GM21390 (cell line): ENCODE results near the gene OSGIN1.

Experiments
- ATAC-seq: cut with Tn5 transposase; IDR thresholded peaks from one replicate; pipeline ENCODE4 v1.9.1; 2021; ENCODE audit not compliant: unreplicated experiment

OSGIN1 gene

DNA sequence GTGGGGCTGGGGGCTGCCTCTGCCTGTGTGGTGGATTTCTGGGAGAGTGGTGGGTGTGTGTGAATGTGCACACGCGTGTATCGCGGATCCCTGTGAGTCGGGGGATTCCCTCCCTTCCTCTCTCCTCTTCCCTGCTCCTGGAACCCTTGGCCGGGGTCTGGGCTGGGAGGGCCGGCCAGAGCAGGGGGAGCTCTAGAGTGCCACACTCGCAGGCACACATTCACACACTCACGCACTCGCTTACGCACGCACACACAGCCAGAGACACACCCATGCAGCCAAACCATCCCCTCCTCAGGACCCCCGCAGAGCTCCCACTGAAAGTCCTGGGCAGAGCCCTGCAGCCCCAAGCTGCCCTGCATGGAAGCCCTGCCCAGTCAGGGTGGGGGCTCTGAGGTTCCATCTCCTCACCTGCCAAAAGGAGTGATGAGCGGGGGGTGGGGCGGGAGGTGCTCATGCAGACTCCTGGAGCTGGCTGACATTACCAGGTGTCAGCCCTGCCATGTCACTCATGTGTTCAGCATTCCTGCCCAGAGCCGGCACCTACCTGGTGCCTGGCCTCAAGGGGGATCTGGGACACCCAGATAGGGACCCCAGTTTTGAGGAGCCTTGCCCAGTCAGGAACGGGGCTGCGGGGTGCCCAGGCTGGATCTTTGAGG, 16.9 kb downstream of the OSGIN1 start:
- ATAC-seq, result no peak

DNA sequence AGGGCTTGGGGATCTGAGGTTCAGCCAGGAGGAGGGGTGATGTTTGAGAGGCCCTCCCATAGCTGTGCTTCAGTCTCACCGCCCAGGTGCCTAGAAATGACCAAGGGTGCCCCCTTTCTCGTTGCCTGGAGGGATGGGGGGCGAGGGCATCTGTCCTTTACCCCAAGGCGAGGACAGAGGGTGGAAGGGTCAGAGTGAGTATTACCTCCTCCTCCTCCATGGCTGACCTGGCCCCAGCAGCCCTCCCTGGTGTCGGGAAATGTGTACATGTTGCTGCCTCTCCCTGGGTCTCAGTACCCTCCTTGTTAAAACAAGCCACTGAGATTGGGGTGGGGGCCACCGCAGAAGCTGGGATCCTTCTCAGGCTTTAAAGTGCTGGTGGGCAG, 17.4 kb downstream of the OSGIN1 start:
- ATAC-seq, result no peak

DNA sequence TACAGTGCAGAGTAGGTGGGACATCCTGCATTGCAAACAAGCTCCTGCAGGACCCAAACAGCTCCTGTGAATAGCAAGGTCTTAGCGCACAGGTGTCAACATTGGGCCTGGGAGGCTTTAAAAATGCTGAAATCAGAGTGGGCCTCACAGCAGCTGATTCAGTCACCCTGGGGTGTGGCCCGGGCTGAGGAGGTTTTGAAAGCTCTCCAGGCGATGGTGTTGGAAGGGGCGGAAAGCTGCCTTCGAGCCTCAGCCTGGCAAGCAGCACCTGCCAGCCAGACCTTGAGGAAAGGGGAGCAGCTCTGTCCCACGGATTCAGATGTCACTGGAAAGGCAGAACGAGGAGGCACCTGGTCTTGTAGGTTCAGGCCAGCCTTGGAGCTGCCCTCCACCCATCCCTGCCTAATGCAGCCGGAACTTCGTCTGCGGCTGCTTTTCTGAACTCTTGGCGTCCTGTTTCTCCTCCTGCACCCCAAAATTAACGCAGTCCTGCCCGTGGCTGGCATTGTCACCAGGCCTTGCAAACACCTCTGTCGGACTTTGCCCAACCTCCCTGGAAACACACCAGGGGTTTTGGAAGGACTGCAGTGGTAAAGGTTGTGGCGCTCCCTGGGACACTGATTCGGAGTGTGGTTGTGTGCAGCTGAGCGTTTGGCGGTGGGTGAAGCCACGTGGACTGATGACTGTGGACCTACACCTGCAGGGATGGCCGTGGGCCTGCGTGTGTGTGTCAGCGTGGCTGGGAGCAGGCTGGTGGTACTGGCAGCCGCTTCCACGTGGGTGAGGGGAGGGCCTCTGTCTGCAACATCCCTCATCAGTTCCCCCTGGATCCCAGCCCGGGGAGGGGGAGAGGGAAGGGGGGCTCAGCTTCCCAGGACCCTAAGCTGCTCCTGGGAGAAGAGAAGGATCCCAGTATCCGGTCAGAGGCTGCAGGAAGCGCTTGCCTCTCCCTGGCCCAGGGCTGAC, 18.4 kb downstream of the OSGIN1 start:
- ATAC-seq, result no peak

DNA sequence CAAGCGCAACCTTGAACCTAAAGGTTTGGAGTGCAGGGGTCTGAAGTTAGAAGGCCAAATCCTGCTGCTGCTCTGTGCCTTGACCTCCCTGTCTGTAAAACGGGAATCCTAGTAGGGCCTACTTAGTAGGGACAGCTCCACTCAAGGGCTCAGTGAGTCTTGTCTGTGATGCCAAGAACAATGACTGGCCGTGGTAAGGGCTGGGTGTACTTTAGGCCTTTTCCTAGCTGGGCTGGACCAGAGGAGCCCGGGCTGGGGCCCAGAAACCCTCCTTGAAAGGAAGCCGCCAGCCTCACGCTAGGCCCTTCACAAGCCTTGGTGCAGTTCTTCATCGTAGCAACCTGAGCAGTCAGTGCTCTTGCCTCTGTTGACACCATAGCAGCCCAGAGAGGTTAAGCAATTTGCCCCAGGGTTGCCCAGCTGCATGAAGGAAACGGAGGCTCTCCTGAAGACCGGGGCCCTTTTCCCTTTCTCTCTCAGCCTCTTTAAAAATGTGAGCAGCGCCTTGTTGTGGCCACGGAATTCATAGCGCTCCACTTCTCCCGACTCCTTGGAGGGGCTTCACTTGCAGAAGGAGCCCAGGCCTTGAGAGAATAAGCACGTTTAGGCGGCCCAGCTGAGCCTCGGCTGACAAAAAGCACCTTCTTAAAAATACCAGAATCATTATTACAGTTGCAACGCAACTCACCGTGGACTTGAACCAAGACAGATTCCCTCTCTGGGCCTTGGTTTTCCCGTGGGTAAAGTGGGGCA, 19.4 kb downstream of the OSGIN1 start:
- no peak for ATAC-seq

DNA sequence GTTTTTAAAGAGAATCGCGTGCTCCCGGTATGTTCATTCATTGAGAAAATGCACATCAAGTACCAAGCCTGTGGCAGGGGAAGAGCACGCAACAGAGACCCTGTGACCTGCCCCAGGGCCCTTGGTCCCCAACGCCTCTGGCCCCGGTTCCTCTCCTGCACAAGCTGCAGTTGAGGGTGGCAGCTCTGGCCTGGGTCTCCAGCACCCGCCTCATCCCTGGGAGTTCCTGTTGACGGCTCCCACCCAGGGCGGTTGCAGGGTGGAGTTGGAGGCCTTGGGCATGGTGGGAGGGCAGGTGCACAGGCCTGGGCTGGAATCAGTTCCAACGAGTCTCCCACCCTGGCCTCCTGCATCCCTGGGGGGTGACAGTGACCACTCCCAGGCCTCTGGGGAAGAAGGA, 20.0 kb downstream of the OSGIN1 start:
- no peak for ATAC-seq

DNA sequence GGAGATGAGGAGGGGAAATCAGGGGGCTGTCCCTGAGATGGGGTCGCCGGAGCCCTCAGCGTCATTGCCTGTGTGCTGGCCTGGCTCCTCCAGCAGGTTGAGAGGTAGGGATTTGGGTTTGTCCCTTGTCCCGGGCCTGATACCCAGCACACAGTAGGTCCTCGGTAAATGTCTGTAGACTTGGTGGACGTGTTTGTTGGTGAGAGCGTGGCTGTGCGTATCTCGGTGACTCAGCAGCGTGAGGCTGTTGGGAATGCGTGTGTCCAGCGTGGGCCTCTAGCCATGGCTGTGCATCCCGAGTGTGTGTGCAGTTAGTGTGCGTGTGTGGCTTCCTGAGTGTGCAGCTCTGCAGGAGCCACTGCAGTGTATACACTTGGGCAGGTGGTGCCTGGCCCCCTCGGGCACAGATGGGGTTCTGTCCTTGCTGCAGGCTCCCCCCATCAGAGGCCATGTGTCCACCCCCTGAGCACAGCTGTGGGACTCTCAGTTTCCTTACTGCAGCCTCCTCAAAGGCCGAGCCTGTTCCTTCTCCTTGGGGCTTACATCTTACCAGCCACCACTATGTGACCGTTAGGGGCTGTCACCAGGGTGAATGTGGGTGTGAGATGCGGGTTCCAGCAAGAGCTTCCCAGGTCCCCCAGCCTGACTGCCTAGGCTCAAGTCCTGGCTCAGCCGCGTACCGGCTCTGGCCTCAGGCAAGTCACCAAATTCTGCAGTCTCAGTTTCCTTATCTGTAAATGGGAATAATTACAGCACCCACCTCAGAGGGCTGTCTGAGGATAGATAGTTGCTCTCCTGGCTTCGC, 20.7 kb downstream of the OSGIN1 start:
- ATAC-seq, result no peak

DNA sequence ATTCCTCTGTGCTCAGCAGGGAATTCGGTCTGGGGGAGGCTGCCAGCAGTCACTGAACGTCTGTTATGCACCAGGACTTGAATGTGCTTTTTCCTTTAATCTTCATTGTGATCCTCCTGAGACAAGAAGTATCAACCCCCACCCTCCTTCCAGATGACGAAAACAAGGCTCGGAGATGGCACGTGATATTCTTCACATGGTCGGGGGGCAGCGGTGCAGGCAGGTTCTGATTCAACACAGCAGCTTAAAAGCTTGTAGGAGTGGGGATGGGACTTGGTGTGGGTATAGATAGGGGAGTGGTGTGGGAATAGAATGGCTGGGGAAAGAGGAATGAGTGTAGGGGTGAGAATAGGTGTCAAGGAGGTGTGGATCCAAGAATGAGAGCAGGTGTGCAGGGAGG, 21.4 kb downstream of the OSGIN1 start:
- ATAC-seq, result no peak

DNA sequence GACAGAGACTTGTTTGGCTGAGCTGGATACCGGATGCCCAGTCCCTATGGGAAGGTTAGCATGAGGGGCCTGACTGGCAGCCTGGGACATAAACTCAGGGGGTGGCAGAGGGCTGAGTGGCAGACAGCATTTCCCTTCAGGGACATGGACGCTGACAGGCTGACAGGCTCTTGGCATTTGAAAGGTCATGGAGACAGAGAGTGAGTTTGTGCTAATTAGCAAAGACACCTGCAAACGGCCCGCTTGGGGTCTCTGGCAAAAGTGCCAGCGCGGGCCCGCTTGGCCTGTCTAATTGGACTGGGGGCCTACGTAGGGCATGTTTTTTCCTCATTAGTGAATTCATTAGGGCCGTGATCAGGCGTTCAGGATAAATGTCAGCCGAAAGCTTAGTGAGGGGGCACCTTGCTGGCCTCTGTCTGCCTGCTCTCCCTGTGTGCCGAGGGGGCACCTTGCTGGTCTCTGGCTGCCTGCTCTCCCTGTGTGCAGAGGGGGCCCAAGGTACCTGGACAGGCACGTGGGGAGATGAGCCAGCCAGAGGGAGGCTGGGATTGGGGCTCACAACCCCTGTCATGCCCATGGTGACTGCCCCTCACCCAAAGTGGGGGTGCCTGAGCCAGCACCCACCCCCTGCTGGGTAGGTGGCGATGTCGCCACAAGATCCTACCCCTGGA, 22.7 kb downstream of the OSGIN1 start:
- no peak for ATAC-seq

DNA sequence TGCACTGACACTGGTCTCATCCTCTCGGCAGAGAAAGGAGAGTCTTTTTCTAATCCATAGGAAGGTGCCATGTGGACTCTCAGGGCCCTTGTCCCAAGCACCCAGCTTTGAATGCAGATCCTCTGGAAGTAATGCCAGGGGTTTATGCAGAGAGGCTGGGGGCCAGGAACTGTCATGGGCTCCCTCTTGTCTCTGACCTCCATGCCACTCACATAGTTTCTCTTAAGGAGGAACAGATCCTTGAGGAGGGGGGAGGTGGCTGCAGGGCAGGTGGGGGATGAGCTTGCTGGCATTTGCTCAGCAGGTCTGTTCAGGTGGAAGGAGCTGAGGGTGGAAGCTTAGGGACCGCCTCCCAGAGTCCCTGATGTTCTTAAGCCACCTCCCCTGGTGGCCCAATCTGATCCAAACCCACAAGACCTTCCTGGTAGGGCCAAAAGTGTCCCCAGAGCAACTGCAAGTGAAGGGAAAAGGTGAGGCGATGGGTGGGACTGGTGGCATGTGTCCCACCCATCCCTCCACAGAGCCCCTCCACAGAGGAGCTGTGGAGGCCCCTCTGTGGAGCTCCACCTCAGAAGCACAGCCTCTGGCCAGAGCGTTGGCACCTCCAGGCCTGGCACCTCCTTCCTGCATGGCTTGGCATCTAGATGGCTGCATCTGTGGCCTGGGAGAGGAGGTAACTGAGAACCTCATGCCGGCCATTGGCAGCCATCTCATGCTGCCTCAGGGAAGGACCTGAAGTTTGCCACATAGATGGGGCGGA, 24.2 kb downstream of the OSGIN1 start:
- no peak for ATAC-seq

DNA sequence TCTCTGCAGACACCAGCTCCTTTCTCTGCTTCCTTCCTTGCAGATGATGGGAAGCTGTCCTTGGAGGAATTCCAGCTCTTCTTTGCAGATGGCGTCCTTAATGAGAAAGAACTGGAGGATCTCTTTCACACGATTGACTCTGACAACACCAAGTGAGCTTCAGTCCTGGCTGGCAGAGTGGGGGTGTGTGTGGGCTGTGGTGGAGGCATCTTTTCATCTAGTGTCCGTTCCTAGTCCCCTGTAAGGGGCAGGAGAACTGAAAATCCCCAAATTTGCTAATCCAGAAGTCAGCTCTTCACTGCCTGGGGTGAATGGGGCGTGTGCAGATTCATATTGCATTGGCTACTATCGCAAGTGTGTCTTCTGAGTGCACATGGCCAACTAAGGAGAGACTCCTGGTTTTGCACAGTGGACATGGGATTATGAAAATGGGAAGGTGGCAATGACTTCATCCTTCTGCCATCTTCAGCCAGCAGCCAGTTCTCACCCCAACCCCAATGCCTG, 25.4 kb downstream of the OSGIN1 start:
- no peak for ATAC-seq

DNA sequence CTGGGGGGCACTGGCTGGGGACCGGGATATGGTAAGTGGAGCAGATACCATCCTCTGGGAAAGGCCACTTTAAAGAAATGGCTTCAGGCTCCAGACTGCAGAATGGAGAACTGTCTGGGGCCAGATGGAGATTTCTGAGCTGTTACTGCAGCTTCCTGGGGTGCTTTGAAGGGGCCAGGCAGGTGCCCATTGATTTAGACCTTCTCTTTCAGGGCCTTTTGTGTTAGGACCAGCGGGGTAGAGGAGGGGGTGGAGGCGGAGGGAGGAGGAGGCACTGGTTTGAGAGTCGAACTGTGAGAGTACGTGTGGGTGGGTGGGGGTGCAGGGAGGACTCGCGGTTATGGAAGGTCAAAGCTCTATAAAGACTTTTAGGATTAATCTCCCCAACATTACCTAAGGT, 26.4 kb downstream of the OSGIN1 start:
- ATAC-seq, result no peak

DNA sequence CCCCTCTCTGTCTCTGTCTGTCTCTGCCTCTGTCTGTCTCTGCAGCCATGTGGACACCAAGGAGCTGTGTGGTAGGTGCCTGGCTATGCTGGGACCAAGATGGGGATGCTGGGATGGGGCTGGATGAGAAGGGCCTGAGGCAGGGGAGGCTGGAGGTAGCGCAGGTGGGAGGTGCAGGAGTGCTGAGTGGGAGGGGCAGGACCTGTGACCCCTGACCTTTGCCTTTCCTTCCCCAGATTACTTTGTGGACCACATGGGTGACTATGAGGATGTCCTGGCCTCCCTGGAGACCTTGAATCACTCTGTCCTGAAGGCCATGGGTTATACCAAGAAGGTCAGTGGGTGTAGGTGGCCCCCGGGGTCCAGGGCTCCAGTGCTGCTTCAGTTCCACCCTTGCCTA, 27.8 kb downstream of the OSGIN1 start:
- ATAC-seq, result no peak

DNA sequence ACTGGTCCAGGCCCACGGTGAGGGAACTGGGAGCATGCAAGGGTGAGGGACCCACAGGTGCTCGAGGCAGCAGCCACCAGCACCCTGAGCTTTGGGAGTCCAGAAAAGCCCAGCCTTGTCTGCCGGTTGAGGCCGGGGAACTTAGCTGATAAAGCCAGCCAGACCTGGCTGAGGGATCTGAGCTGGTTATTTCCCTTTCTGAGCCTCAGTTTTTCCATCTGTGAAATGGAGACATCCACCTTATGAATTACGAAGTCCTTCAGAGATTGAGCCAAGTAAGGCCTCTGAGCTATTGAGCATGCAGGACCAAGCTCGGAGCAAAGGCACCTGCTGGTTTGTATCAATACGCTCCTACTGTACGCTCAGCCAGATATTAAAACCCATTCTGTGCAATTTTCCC, 28.8 kb downstream of the OSGIN1 start:
- no peak for ATAC-seq

DNA sequence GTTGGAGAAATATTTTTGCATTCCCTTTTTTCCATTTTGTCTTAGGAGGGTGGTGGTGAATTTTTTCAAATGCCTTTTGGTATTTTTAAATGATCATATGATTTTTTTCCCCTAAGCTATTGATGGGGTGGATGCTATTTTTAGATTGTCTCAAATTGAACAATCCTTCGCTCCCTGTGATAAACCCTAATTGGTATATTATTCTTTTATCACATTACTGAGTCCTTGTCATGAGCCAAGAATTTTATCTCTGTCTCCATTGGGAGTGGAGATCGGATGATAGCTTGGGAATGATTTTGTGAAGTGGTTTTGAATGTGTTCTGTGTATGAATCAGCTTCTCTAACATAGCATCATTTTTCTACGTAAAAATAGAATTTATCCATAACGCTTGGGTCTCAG, 30.5 kb downstream of the OSGIN1 start:
- ATAC-seq, result no peak

DNA sequence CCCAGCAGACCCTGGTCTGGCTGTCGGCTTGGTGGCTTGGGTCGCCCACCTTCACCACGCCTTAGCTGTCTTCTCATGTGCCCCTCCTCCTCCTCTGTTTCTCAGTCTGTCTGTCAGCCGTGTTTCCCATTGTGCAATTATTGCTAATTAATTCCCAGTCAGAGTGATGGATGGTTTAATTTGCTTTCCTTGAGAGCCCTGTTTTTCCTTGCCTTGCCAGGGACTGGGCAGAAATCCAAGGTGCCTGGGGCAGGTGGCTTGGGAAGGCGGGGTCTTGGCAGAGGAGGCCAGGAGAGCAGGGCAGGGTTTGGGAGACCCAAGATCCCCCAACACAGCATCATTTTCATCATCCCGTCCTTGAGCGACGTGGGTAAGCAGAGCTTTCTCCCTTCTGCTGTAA, 36.3 kb downstream of the OSGIN1 start:
- ATAC-seq, result no peak

DNA sequence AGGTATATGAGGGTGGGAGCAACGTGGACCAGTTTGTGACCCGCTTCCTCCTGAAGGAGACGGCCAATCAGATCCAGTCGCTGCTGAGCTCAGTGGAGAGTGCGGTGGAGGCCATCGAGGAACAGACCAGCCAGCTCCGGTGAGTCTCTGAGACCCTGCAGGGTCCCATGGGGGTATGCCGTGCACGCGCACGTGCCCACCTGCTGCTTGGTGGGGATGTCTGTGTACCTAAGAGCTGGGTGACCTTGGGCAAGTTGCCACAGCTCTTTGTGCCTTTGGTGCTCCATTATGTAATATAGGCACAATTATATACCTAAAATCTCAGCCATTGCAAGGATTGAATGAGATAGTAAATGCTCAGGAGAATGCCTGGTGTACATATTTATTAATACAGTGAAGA, 37.5 kb downstream of the OSGIN1 start:
- ATAC-seq, result no peak

DNA sequence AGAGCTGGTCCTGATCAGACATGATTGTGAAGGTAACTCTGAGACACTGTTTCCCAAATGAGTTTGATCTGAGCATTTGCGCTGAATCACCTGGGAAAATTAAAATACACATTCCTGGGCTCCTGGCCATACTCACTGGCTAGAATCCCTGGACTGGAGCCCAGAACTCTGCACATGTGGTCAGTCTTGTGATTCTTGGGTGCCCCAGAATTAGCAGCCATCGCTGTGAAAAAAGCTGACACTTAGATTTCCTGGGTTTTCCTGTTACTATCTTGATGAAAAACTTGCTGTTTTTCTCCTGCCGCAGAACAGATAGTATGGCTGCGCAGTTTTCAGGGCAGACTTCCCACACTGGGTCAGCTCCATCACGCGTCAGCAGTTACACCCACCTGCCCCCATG, 39.6 kb downstream of the OSGIN1 start:
- ATAC-seq, result no peak

DNA sequence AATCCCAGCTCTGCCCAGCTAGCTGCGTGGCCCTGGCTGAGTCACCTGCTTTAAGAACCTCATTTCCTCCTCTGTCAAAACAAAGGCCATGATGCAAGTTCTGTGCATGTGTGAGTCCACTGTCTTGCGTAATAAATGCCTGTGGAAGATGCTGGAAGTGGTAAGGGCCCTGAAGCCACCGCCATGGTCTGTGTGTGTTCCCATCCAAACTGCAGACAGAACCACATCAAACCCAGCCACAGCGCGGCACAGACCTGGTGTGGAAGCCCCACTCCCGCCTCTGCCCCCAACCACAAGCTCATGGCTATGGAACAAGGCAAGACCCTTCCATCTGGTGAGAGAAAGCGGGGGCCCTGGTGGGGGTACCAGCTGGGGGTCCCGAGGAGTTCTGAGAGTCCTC, 41.0 kb downstream of the OSGIN1 start:
- no peak for ATAC-seq

DNA sequence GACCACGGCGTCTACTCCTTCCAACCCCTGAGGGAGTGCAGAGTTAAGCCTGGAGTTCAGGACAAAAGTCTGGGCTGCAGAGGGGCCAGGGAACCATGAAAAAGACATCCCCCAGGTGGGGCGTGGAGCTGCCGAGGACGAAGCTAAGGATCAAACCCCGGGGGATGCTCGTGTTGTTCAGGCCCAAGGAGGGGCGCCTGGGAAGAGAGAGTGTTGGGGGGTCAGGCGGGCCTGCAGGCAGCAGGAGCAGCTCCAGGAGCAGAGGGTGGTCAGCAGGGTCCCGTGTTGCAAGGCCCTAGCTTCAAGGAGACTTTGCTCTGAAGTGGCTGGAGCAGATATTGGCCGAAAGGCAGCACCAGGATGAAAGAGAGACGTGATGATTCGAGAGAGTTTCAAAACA, 41.7 kb downstream of the OSGIN1 start:
- ATAC-seq, result no peak
